A673 (cell line): ENCODE results near the gene SESN1. TPM values are rescaled to one million over a fixed set of nuclear protein-coding genes. Genes with fewer than 3 reads are reported as not detected.

Source experiments
- BruUV-seq: library from RNA; stranded (reverse); fragments of 400-500 nt; replicated peaks from 2 replicates; lab custom pipeline; 2021; lab: Mats Ljungman, UMichigan
- CTCF ChIA-PET: fragments of 300-600 bp; sonication (Branson Sonifier 250); formaldehyde crosslinking; loops from one replicate; lab custom pipeline; 2022; ENCODE audit warnings: antibody characterized with exemption; lab: Charles Lee
- POLR2A ChIA-PET: fragments of 300-600 bp; sonication (Branson Sonifier 250); formaldehyde crosslinking; loops from one replicate; lab custom pipeline; 2022; ENCODE audit warnings: antibody characterized with exemption; ENCODE audit not compliant: low non-redundant PET; lab: Charles Lee
- DNase-seq: peaks from one replicate; pipeline ENCODE4 v3.0.0-alpha.2; 2015; ENCODE audit warnings: low spot score
- H3K27ac ChIP-seq: fragments of 200-600 bp; sonication (generic); 2 replicates; pipeline ENCODE4 v1.5.1; 2016; ENCODE audit warnings: mixed run types, low read depth, mild to moderate bottlenecking, mixed read lengths, antibody characterized with exemption, low read length; ENCODE audit not compliant: poor library complexity, severe bottlenecking
- H3K27me3 ChIP-seq: fragments of 200-600 bp; sonication (generic); replicated peaks from 2 replicates; pipeline ENCODE4 v1.6.1; 2017; ENCODE audit warnings: mixed run types, low read depth, mild to moderate bottlenecking, mixed read lengths, antibody characterized with exemption, low read length; ENCODE audit not compliant: insufficient read depth, poor library complexity
- H3K36me3 ChIP-seq: fragments of 200-600 bp; sonication (generic); 2 replicates; pipeline ENCODE4 v1.6.1; 2016; ENCODE audit warnings: mixed run types, mild to moderate bottlenecking, mixed read lengths, antibody characterized with exemption, low read length; ENCODE audit not compliant: insufficient read depth, poor library complexity, severe bottlenecking
- H3K4me1 ChIP-seq: fragments of 200-600 bp; sonication (generic); 2 replicates; pipeline ENCODE4 v1.6.1; 2017; ENCODE audit warnings: mixed run types, mild to moderate bottlenecking, mixed read lengths, antibody characterized with exemption, low read length; ENCODE audit not compliant: insufficient read depth, poor library complexity, severe bottlenecking
- H3K4me3 ChIP-seq: fragments of 200-600 bp; sonication (generic); 2 replicates; pipeline ENCODE4 v1.5.1; 2016; ENCODE audit warnings: low read depth, mixed run types, mild to moderate bottlenecking, mixed read lengths, low read length; ENCODE audit not compliant: poor library complexity, severe bottlenecking
- H3K9me3 ChIP-seq: fragments of 200-600 bp; sonication (generic); 2 replicates; pipeline ENCODE4 v1.6.1; 2016; ENCODE audit warnings: mixed run types, low read depth, mild to moderate bottlenecking, mixed read lengths, antibody characterized with exemption, low read length; ENCODE audit not compliant: poor library complexity, severe bottlenecking
- CTCF ChIP-seq: fragments of 300-800, 200-600 bp; sonication (generic); conservative IDR thresholded peaks from 2 replicates; pipeline ENCODE4 v1.5.1; 2017; ENCODE audit warnings: low read depth, mild to moderate bottlenecking, antibody characterized with exemption, low read length, moderate library complexity, mixed read lengths
- EZH2 ChIP-seq: fragments of 200-600 bp; sonication (generic); IDR thresholded peaks from 2 replicates; pipeline ENCODE4 v1.6.1; 2017; ENCODE audit warnings: borderline replicate concordance, low read depth, mild to moderate bottlenecking, mixed read lengths, antibody characterized with exemption, low read length; ENCODE audit not compliant: poor library complexity, severe bottlenecking
- intact Hi-C: fragments of 100-400 bp; cut with micrococcal nuclease; formaldehyde crosslinking; loops from one replicate; pipeline ENCODE4 v1.10.0; 2022; ENCODE audit not compliant: unreplicated experiment
- total RNA-seq: library from RNA; stranded (reverse); gene quantifications from 2 replicates; pipeline ENCODE4 v1.2.3, GENCODE V29; 2021

SESN1 gene
- total RNA-seq, 1 experiment from 2014 or later, result 4.1 TPM

DNA sequence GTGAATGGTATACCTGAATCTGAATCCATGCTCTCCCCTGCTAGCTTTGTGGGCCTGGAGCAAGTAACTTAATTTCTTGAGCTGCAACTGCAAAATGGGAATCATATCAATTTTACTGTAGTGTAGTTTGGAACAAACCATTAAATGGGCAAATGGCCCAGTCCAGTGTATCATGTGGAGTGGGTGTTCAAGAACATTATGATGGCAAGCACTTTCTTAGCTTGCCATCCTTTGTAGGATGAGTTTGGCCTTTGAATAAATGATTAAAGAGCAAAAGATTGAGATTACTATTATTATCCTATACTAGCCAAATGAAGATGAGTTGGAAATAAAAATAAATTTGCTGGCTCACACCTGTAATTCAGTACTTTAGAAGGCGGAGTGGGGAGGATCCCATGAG, 120.4 kb downstream of the SESN1 start:
- H3K27ac ChIP-seq, result no peak overlapping the region
- CTCF ChIA-PET, result no interaction called here
- H3K27me3 ChIP-seq, result no peaks in the 10 kb centered on the region
- no peak for DNase-seq
- BruUV-seq, result no TSS peak
- intact Hi-C loops, result no loop called here
- H3K36me3 ChIP-seq, result no peaks in the 10 kb centered on the region
- no peaks in the 10 kb centered on the region for H3K9me3 ChIP-seq
- no peak overlapping the region for H3K4me3 ChIP-seq
- H3K4me1 ChIP-seq, result no peaks in the 10 kb centered on the region
- POLR2A ChIA-PET, result no interaction called here
- TF ChIP-seq EZH2 (no peak), CTCF (no peak)

DNA sequence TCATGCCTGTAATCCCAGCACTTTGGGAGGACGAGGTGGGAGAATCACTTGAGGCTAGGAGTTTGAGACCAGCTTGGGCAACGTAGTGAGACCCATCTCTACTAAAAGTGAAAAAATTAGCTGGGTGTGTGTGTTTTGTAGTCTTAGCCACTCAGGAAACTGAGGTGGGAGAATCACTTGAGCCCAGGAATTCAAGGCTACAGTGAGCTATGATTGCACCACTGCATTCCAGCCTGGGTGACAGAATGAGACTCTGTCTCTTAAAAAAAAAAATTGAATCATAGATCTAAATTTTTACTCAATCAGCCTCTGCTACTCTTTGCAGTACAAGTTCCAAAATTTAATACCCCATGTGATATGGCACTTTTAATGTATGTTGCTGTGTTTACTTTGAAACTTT, 124.9 kb downstream of the SESN1 start:
- Histone ChIP-seq H3K4me1 (peaks cover 9% of the 10 kb centered on the region), H3K4me3 (no peak overlapping the region), H3K9me3 (no peaks in the 10 kb centered on the region), H3K27me3 (no peaks in the 10 kb centered on the region), H3K27ac (no peak overlapping the region), H3K36me3 (no peaks in the 10 kb centered on the region)
- ChIA-PET POLR2A (no interaction called here), CTCF (no interaction called here)
- TF ChIP-seq EZH2, result no peak
- no peak for TF ChIP-seq CTCF
- BruUV-seq, result no TSS peak
- intact Hi-C loops, result no loop called here
- no peak for DNase-seq

DNA sequence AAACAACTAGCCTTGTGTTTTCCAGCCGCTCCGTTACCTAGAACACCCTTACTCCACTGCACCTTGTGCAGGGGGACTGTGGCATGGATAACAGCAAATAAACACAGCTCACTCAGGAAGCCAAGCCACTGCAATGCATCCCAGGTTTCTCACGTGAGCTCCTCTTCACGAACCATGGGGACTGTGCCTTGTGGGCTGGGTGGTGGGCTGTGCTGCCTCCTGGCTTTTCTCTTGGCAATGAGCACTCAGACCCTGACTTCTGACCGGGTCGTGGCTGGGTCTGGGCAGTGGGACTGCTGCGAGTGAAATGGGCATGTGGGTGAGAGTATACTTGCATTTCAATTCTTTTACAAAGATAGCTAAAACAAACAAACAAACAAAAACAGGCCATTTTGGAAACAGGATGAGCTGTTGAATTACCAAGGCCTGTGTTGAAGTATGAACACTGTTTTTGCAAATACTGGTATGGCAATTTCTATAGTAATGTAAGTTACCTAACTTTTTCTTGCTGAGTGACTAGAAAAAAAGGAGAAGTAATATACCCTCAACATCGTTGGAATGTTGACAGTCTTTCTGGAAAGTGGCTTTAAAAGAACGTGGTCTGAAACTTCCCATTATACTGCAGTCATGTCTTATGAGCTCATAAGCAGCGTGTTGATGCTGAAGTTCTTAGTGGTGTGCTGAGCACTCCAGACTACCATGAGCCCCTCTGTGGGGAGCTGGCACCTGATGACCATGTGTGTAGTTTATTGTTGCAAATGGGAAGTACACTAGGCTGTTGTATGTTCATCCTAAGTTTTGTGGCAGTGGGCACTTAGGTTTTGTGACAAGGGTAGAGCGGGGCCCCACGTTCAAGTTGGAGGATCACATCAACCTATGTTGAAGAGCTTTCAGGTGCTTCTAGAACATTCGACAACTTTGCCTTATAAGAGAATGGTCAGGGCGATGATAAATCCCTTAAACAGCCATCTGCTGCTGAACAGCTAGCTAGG, 126.0 kb downstream of the SESN1 start:
- POLR2A ChIA-PET, result no interaction called here
- BruUV-seq, result no TSS peak

More for the DNA sequence above, 126.0 kb downstream of the SESN1 start:
- no peak for TF ChIP-seq EZH2
- no peak for TF ChIP-seq CTCF
- DNase-seq, result no peak
- intact Hi-C loops, result no loop called here
- Histone ChIP-seq H3K36me3 (no peaks in the 10 kb centered on the region), H3K27ac (no peak overlapping the region), H3K4me3 (no peak overlapping the region), H3K27me3 (no peaks in the 10 kb centered on the region), H3K9me3 (no peaks in the 10 kb centered on the region), H3K4me1 (peaks cover 9% of the 10 kb centered on the region)
- CTCF ChIA-PET, result no interaction called here
